HepG2 (cell line): Measurements from ENCODE around the gene SEC14L2.

Experiments used
- CTCF ChIP-seq: sonication (generic); formaldehyde crosslinking; IDR thresholded peaks from 2 replicates; pipeline ENCODE4 v1.5.0; 2020; ENCODE audit warnings: mild to moderate bottlenecking, missing genetic modification reagents, moderate library complexity
- E2F1 ChIP-seq: sonication (generic); formaldehyde crosslinking; IDR thresholded peaks from 2 replicates; pipeline ENCODE4 v1.5.0; 2020; ENCODE audit warnings: missing genetic modification reagents
- HOMEZ ChIP-seq: IDR thresholded peaks from 2 replicates; pipeline ENCODE4 v1.6.1; 2016; ENCODE audit warnings: low read depth
- REST ChIP-seq, 2 experiments: IDR thresholded peaks; 2 replicates each; pipeline ENCODE4 v1.6.1; 2011 to 2012; ENCODE audit warnings: low read length in 2 of 2, borderline replicate concordance in 1 of 2, low read depth in 1 of 2, mild to moderate bottlenecking in 1 of 2, moderate library complexity in 1 of 2
- TFAP4 ChIP-seq: sonication (generic); IDR thresholded peaks from 2 replicates; pipeline ENCODE4 v1.6.1; 2016; ENCODE audit warnings: low read depth, borderline replicate concordance
- ZNF557 ChIP-seq: sonication (generic); formaldehyde crosslinking; IDR thresholded peaks from 2 replicates; pipeline ENCODE4 v1.4.0; 2020; ENCODE audit warnings: missing genetic modification reagents
- ZNF704 ChIP-seq: sonication (generic); formaldehyde crosslinking; IDR thresholded peaks from 2 replicates; pipeline ENCODE4 v1.8.1; 2023; ENCODE audit warnings: mild to moderate bottlenecking, inconsistent platforms, moderate library complexity, missing genetic modification reagents, borderline replicate concordance

- no peak for TF ChIP-seq CTCF (CRISPR knock-in tag)
- no peak for TF ChIP-seq TFAP4
- TF ChIP-seq E2F1 (CRISPR knock-in tag) = no peak
- no peak for TF ChIP-seq REST (IDR thresholded peaks at IDR 0.05; ENCODE audit: borderline replicate concordance in 1 of 2, low read depth in 1 of 2, low read length in 2 of 2)
- no peak for TF ChIP-seq ZNF704 (CRISPR knock-in tag)
- no peak for TF ChIP-seq HOMEZ (CRISPR knock-in tag)
- no peak for TF ChIP-seq ZNF557
Measured at GRCh38 chr22:30470655-30471054, 73.8 kb downstream of the SEC14L2 start.
